ENCODE data around the gene TBL1X.

DNA sequence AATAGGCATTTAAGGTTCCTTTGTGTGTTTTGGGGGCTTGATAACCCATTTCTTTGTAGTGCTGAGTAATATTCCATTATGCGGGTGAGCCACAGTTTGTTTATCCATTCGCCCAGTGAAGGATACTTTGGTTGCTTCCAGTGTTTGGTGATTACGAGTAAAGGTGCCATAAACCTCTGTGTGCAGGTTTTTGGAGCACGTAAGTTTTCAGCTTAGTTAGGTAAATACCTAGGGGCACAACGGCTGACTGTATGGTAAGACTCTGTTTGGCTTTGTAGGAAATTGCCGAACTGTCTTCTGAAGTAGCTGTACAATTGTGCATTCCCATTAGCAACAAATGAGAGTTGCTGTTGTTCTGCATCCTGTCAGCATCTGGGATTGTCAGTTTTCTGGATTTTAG lies 3.8 kb upstream of the TBL1X start:
- TF ChIP-seq, protein P1, sequence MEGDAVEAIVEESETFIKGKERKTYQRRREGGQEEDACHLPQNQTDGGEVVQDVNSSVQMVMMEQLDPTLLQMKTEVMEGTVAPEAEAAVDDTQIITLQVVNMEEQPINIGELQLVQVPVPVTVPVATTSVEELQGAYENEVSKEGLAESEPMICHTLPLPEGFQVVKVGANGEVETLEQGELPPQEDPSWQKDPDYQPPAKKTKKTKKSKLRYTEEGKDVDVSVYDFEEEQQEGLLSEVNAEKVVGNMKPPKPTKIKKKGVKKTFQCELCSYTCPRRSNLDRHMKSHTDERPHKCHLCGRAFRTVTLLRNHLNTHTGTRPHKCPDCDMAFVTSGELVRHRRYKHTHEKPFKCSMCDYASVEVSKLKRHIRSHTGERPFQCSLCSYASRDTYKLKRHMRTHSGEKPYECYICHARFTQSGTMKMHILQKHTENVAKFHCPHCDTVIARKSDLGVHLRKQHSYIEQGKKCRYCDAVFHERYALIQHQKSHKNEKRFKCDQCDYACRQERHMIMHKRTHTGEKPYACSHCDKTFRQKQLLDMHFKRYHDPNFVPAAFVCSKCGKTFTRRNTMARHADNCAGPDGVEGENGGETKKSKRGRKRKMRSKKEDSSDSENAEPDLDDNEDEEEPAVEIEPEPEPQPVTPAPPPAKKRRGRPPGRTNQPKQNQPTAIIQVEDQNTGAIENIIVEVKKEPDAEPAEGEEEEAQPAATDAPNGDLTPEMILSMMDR (IDR thresholded peaks at IDR 0.05): no peak
- TF ChIP-seq POLR2A (IDR thresholded peaks at IDR 0.05): no peak

All from stomach (tissue), 4 donors.